Measurements from ENCODE around the gene CAPNS2.

DNA sequence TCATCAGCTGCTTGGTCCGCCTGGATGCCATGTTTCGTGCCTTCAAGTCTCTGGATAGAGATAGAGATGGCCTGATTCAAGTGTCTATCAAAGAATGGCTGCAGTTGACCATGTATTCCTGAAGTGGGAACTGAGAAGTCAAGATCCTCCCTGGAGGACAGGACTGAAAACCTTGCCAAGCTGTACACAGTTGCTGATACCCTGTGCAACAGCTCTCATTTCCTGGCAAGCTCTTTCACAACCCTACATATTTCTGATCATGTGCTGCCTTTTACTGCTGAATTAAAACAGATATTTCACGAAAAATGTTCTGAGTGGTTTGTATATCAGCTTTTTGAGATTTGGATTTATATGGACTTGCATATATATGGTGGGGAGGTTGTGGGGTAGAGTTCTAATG is 898 bp downstream of the CAPNS2 start:
- TF ChIP-seq ZNF547 (CRISPR knock-in tag; IDR thresholded peaks at IDR 0.05) (no peak), SP1 (IDR thresholded peaks at IDR 0.05) (no peak), SP1 (CRISPR knock-in tag; IDR thresholded peaks at IDR 0.05) (no peak), CTCF (CRISPR knock-in tag; IDR thresholded peaks at IDR 0.05) (no peak), FOSL1 (CRISPR knock-in tag; IDR thresholded peaks at IDR 0.05; ENCODE audit: borderline replicate concordance) (no peak), CEBPB (IDR thresholded peaks at IDR 0.05; ENCODE audit: borderline replicate concordance, low read depth, low read length) (no peak)
